PFSK-1 (cell line): ENCODE measurements around the gene PTPN14.

Experiments
- FOXP2 ChIP-seq: optimal IDR thresholded peaks from 2 replicates; pipeline ENCODE3; 2011; ENCODE audit warnings: borderline replicate concordance, control low read depth, inconsistent platforms; ENCODE audit not compliant: insufficient read depth; ENCODE audit errors: extremely low read length, extremely low read depth
- POLR2AphosphoS5 ChIP-seq: IDR thresholded peaks from 2 replicates; pipeline ENCODE4 v1.6.1; 2012; ENCODE audit warnings: low read depth, mild to moderate bottlenecking, control low read depth, low read length, moderate library complexity
- SIN3A ChIP-seq: IDR thresholded peaks from 2 replicates; pipeline ENCODE4 v1.6.1; 2012; ENCODE audit warnings: mild to moderate bottlenecking, low read length, moderate library complexity, borderline replicate concordance; ENCODE audit not compliant: insufficient read depth
- TAF1 ChIP-seq: IDR thresholded peaks from 2 replicates; pipeline ENCODE4 v1.6.1; 2012; ENCODE audit warnings: low read length, control low read depth, borderline replicate concordance; ENCODE audit not compliant: insufficient read depth
- TF ChIP-seq, protein P1 (sequence below), 2 experiments: IDR thresholded peaks; 2 replicates each; pipeline versions ENCODE4 v1.6.1 to v1.8.0; 2011 to 2012; ENCODE audit warnings: low read depth in 2 of 2, low read length in 2 of 2, control low read depth in 1 of 2, inconsistent platforms in 1 of 2, mild to moderate bottlenecking in 1 of 2, moderate library complexity in 1 of 2; ENCODE audit not compliant: insufficient read depth in 1 of 2

DNA sequence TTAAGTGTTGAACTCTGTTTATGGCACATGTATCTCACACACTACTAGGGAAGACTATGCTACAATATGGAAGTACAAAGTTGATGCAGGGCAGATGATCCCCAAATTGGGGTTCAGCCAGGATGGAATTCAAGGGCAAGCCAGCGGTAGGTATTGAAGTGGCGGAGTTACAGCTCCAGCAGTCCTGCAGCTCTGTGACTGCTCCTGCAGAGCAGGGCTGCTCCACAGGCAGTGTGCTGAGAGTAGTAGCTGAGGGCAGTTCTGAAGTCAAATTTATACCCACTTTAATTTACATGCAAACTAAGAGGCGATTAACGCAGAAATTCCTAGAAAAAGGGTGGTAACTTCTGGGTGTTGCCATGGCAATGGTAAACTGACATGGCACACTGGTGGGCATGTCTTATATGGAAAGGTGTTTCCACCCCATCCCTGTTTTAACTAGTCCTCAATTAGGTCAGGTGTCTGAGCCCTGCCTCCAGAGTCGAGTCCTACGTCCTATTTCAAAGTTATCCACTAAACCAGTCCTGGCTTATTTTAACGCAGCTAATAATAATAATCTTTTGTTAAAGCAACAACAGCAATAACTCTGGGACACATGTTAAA is 31.0 kb upstream of the PTPN14 start:
- TF ChIP-seq TAF1 (no peak), POLR2AphosphoS5 (no peak), SIN3A (no peak), FOXP2 (no peak)
- TF ChIP-seq, protein P1, sequence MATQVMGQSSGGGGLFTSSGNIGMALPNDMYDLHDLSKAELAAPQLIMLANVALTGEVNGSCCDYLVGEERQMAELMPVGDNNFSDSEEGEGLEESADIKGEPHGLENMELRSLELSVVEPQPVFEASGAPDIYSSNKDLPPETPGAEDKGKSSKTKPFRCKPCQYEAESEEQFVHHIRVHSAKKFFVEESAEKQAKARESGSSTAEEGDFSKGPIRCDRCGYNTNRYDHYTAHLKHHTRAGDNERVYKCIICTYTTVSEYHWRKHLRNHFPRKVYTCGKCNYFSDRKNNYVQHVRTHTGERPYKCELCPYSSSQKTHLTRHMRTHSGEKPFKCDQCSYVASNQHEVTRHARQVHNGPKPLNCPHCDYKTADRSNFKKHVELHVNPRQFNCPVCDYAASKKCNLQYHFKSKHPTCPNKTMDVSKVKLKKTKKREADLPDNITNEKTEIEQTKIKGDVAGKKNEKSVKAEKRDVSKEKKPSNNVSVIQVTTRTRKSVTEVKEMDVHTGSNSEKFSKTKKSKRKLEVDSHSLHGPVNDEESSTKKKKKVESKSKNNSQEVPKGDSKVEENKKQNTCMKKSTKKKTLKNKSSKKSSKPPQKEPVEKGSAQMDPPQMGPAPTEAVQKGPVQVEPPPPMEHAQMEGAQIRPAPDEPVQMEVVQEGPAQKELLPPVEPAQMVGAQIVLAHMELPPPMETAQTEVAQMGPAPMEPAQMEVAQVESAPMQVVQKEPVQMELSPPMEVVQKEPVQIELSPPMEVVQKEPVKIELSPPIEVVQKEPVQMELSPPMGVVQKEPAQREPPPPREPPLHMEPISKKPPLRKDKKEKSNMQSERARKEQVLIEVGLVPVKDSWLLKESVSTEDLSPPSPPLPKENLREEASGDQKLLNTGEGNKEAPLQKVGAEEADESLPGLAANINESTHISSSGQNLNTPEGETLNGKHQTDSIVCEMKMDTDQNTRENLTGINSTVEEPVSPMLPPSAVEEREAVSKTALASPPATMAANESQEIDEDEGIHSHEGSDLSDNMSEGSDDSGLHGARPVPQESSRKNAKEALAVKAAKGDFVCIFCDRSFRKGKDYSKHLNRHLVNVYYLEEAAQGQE (IDR thresholded peaks at IDR 0.05; ENCODE audit: insufficient read depth in 1 of 2, low read depth in 2 of 2, low read length in 2 of 2) = no peak
